ENCODE measurements around the gene KRTAP3-2. TPM values are rescaled to one million over a fixed set of nuclear protein-coding genes. Genes with fewer than 3 reads are reported as not detected.

The KRTAP3-2 gene
- total and polyA plus RNA-seq, 2 experiments from 2014 or later = not detected

DNA sequence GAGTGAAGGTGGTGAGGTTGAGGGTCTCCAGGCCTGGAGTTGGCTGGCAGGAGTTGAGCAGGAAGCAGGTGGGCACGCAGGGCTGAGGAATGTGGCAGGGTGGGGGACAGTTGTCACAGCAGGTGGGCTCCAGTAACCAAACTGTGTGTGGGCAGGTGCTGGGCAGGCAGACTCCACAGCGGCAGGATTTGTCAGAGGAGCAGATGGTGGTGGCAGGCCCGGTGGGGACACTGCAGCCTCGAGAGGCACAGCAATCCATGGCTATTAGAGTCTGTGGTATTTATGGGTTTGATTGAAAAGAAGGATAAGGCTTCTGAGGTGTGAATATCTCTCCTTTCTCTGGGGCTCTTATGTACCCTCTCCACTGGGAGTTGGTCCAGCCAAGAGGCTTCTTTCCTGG, 5.9 kb downstream of the KRTAP3-2 start, which contains the start of gene KRTAP3-3:
KRTAP3-3 (minus strand) TSS at position 326 of the 400 bp plus-strand sequence; CDS start at position 259, 67 bp downstream.
- Histone ChIP-seq H4K20me1 (ENCODE audit: insufficient read depth) (no peaks in the 10 kb centered on the region), H3K9ac (no peak within 1 kb of the TSS), H3K79me2 (ENCODE audit: insufficient read depth) (no peaks in the 10 kb centered on the region), H3K4me1 (ENCODE audit: insufficient read depth) (no peaks in the 10 kb centered on the region), H3K27ac (no peak within 1 kb of the TSS), H3K9me3 (ENCODE audit: low read depth) (no peaks in the 10 kb centered on the region), H2AFZ (no peak within 1 kb of the TSS), H3K27me3 (replicated peaks; ENCODE audit: insufficient read depth) (no peaks in the 10 kb centered on the region), H3K4me3 (no peak within 1 kb of the TSS), H3K4me2 (ENCODE audit: unreplicated experiment) (no peak within 1 kb of the TSS), H3F3A (ENCODE audit: insufficient read depth) (no peaks in the 10 kb centered on the region), H3K9me2 (ENCODE audit: insufficient read depth) (no peaks in the 10 kb centered on the region), H3K36me3 (ENCODE audit: low read depth) (no peaks in the 10 kb centered on the region)
- TF ChIP-seq EZH2 (IDR thresholded peaks at IDR 0.05; ENCODE audit: insufficient read depth, poor library complexity, severe bottlenecking) = no peak
- no peak for TF ChIP-seq EZH2phosphoT487 (IDR thresholded peaks at IDR 0.05; ENCODE audit: insufficient read depth, low read depth)
- DNase-seq = no peak
- 56 to 60% methylated on average over 4 of the region's 4 CpGs for WGBS, 2 experiments (ENCODE audit: low coverage in 1 of 2, low lambda C conversion rate in 2 of 2, missing lambda C conversion rate in 2 of 2)
- in situ Hi-C loops (cut with MboI) = no loop called here

DNA sequence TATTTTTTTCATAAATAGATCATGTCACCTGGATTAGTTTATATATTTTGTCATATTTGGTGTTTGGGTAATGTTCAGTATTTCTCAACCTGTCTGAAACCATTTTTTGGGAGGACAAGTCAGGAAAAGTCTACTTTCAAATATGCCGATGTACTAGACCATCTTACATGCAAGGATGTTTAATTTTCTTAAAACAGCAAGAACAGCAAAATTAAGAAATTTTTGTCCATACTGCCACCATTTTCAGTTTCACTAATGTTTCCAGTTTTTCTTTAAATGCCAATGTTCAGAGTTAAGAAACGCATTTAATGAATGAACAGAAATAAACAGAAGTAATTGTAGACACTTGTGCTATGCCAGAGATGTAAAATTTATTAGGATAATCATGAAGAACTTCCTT, 6.6 kb downstream of the KRTAP3-2 start:
- Histone ChIP-seq H3K79me2 (ENCODE audit: insufficient read depth) (no peaks in the 10 kb centered on the region), H3K9me2 (ENCODE audit: insufficient read depth) (no peaks in the 10 kb centered on the region), H3K4me2 (ENCODE audit: unreplicated experiment) (no peak overlapping the region), H3K9me3 (ENCODE audit: low read depth) (no peaks in the 10 kb centered on the region), H4K20me1 (ENCODE audit: insufficient read depth) (no peaks in the 10 kb centered on the region), H2AFZ (no peak overlapping the region), H3K27me3 (replicated peaks; ENCODE audit: insufficient read depth) (no peaks in the 10 kb centered on the region), H3K4me1 (ENCODE audit: insufficient read depth) (no peaks in the 10 kb centered on the region), H3K9ac (no peak overlapping the region), H3K4me3 (no peak overlapping the region), H3F3A (ENCODE audit: insufficient read depth) (no peaks in the 10 kb centered on the region), H3K36me3 (ENCODE audit: low read depth) (no peaks in the 10 kb centered on the region), H3K27ac (no peak overlapping the region)
- TF ChIP-seq EZH2 (IDR thresholded peaks at IDR 0.05; ENCODE audit: insufficient read depth, poor library complexity, severe bottlenecking) (no peak), EZH2phosphoT487 (IDR thresholded peaks at IDR 0.05; ENCODE audit: insufficient read depth, low read depth) (no peak)
- WGBS, 2 experiments (ENCODE audit: low coverage in 1 of 2, low lambda C conversion rate in 2 of 2, missing lambda C conversion rate in 2 of 2) = 94 to 98% methylated on average over 2 of the region's 2 CpGs
- in situ Hi-C loops (cut with MboI) = no loop called here
- no peak for DNase-seq

- in situ Hi-C loops (cut with MboI) = no loop called here
- no peaks in the 10 kb centered on the region for H3K9me3 ChIP-seq (ENCODE audit: low read depth)
- no peak overlapping the region for H3K27ac ChIP-seq
- H3K4me2 ChIP-seq (ENCODE audit: unreplicated experiment) = no peak overlapping the region
- WGBS, 2 experiments (ENCODE audit: low coverage in 1 of 2, low lambda C conversion rate in 2 of 2, missing lambda C conversion rate in 2 of 2) = 78 to 88% methylated on average over 3 of the region's 3 CpGs
- no peaks in the 10 kb centered on the region for H4K20me1 ChIP-seq (ENCODE audit: insufficient read depth)
- no peaks in the 10 kb centered on the region for H3K4me1 ChIP-seq (ENCODE audit: insufficient read depth)
- no peaks in the 10 kb centered on the region for H3K27me3 ChIP-seq (replicated peaks; ENCODE audit: insufficient read depth)
- H2AFZ ChIP-seq = no peak overlapping the region
- no peak for TF ChIP-seq EZH2 (IDR thresholded peaks at IDR 0.05; ENCODE audit: insufficient read depth, poor library complexity, severe bottlenecking)
- no peak for TF ChIP-seq EZH2phosphoT487 (IDR thresholded peaks at IDR 0.05; ENCODE audit: insufficient read depth, low read depth)
- no peak overlapping the region for H3K4me3 ChIP-seq
- H3F3A ChIP-seq (ENCODE audit: insufficient read depth) = no peaks in the 10 kb centered on the region
- no peak for DNase-seq
- no peaks in the 10 kb centered on the region for H3K9me2 ChIP-seq (ENCODE audit: insufficient read depth)
- H3K79me2 ChIP-seq (ENCODE audit: insufficient read depth) = no peaks in the 10 kb centered on the region
- no peaks in the 10 kb centered on the region for H3K36me3 ChIP-seq (ENCODE audit: low read depth)
- H3K9ac ChIP-seq = no peak overlapping the region
These were observed 7.0 kb downstream of the KRTAP3-2 start for GRCh38 chr17:40992666-40993065.

- no peaks in the 10 kb centered on the region for H3K27me3 ChIP-seq (replicated peaks; ENCODE audit: insufficient read depth)
- no peaks in the 10 kb centered on the region for H3K36me3 ChIP-seq (ENCODE audit: low read depth)
- no peaks in the 10 kb centered on the region for H3K4me1 ChIP-seq (ENCODE audit: insufficient read depth)
- H2AFZ ChIP-seq = no peak overlapping the region
- no peak overlapping the region for H3K4me2 ChIP-seq (ENCODE audit: unreplicated experiment)
- H3K79me2 ChIP-seq (ENCODE audit: insufficient read depth) = no peaks in the 10 kb centered on the region
- no peak overlapping the region for H3K4me3 ChIP-seq
- no peaks in the 10 kb centered on the region for H4K20me1 ChIP-seq (ENCODE audit: insufficient read depth)
- H3K9me3 ChIP-seq (ENCODE audit: low read depth) = no peaks in the 10 kb centered on the region
- no peak for DNase-seq
- H3K27ac ChIP-seq = no peak overlapping the region
- no peak for TF ChIP-seq EZH2phosphoT487 (IDR thresholded peaks at IDR 0.05; ENCODE audit: insufficient read depth, low read depth)
- TF ChIP-seq EZH2 (IDR thresholded peaks at IDR 0.05; ENCODE audit: insufficient read depth, poor library complexity, severe bottlenecking) = no peak
- no peak overlapping the region for H3K9ac ChIP-seq
- H3K9me2 ChIP-seq (ENCODE audit: insufficient read depth) = no peaks in the 10 kb centered on the region
- in situ Hi-C loops (cut with MboI) = no loop called here
- WGBS, 2 experiments (ENCODE audit: low coverage in 1 of 2, low lambda C conversion rate in 2 of 2, missing lambda C conversion rate in 2 of 2) = 55 to 57% methylated on average over 8 of the region's 8 CpGs
- H3F3A ChIP-seq (ENCODE audit: insufficient read depth) = no peaks in the 10 kb centered on the region
These were observed 12.8 kb downstream of the KRTAP3-2 start for GRCh38 chr17:40986920-40987319.

DNA sequence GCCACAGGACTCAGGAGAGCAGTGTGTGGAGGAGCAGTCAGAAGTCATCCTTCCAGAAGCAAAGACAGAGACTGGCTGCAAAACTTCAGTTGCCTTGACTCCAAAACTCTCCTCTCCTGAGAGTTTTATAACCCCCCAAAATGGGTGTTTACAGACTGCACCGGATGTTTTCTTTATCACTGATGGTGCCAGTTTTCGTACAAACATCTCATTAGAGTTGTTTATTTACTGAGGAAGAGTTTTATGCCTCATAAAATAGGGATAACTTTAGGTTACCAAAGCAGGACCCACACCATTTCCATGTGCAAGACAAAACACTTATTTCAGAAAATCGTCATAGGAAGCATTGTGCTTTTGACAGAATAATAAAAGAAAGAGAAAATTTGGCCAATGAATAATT, 15.5 kb downstream of the KRTAP3-2 start, which contains the start of gene KRT40:
KRT40 (minus strand) TSS at position 101 of the 400 bp plus-strand sequence; CDS start at position 48, 53 bp downstream.
- 17 to 27% methylated on average over 3 of the region's 3 CpGs for WGBS, 2 experiments (ENCODE audit: low coverage in 1 of 2, low lambda C conversion rate in 2 of 2, missing lambda C conversion rate in 2 of 2)
- Histone ChIP-seq H4K20me1 (ENCODE audit: insufficient read depth) (no peaks in the 10 kb centered on the region), H2AFZ (peak within 1 kb of the TSS; percentile 57; the same call in 1 of the 2 replicates), H3K9ac (no peak within 1 kb of the TSS), H3K4me2 (ENCODE audit: unreplicated experiment) (no peak within 1 kb of the TSS), H3F3A (ENCODE audit: insufficient read depth) (no peaks in the 10 kb centered on the region), H3K4me1 (ENCODE audit: insufficient read depth) (no peaks in the 10 kb centered on the region), H3K4me3 (no peak within 1 kb of the TSS), H3K79me2 (ENCODE audit: insufficient read depth) (no peaks in the 10 kb centered on the region), H3K9me2 (ENCODE audit: insufficient read depth) (no peaks in the 10 kb centered on the region), H3K27me3 (replicated peaks; ENCODE audit: insufficient read depth) (no peaks in the 10 kb centered on the region), H3K36me3 (ENCODE audit: low read depth) (no peaks in the 10 kb centered on the region), H3K27ac (no peak within 1 kb of the TSS), H3K9me3 (ENCODE audit: low read depth) (no peaks in the 10 kb centered on the region)
- TF ChIP-seq EZH2phosphoT487 (IDR thresholded peaks at IDR 0.05; ENCODE audit: insufficient read depth, low read depth) (no peak), EZH2 (IDR thresholded peaks at IDR 0.05; ENCODE audit: insufficient read depth, poor library complexity, severe bottlenecking) (no peak)
- in situ Hi-C loops (cut with MboI) = no loop called here
- no peak for DNase-seq

All from GM23248 (cell line).